Activated CD4-positive, alpha-beta T cell treated with anti-CD3 and anti-CD28 coated beads, Interleukin-2, Interleukin-4, amounts not matched to agents 100 ng/mL and 50 ng/mL, durations not matched to agents 16 hours and 8 hours (primary cell): Measurements from ENCODE around the gene ZNF691.
"Not testable (repeated sequence)": the region's sequence is repeated elsewhere in the genome, so short reads cannot be mapped to it uniquely, and the experiment has no call there.

ENCODE experiments used
- DNase-seq: peaks from one replicate; pipeline ENCODE4 v3.0.0-alpha.2; 2020; ENCODE audit warnings: low spot score

The ZNF691 gene

DNA sequence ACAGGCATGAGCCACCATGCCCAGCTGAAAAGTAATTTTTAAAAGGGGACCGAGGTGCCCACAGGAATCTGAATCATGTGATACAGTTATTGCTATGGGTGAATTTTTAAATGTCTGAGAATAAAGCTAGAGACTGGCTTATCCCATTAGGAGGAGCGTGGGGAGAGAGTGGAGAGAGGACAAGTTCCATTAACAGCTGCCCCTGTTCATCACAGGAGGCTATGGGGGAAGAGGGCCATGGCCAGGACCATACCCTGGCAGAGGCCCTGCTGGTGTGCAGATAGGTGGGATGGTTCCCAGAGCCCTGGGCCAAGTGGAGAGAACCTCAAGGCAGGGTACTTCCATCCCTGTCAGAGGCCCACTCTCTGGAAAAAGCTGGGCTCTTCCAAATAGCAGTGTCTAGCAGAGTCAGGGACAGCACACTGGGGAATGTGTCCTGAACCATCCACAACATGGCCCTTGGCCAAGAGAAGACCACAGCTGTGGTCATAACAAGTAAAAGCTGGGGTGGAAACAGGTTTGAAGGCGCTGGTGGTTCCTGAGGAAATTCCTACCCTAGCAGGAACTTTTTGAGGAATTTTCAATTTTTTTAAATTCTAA lies 13.7 kb upstream of the ZNF691 start:
- no peak for DNase-seq

DNA sequence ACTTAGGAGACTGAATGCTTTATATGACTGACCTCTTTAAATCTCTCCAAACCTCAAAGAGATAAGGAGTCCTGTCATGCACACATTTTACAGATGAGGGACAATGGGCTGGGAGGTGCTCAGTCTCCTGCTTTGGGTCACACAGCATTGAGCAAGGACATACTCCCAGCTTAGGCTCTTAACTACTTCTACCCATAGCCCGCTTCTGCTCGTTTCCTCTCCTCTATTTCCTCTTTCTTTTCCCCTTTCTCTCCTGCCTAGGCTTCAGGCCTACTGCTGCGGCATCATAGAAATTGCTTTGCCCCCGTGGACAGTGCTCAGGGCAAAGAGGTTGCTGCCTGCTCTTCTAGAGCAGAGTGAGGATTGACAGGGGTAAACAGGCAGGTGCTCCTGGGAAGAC lies 12.4 kb upstream of the ZNF691 start:
- DNase-seq = no peak

DNA sequence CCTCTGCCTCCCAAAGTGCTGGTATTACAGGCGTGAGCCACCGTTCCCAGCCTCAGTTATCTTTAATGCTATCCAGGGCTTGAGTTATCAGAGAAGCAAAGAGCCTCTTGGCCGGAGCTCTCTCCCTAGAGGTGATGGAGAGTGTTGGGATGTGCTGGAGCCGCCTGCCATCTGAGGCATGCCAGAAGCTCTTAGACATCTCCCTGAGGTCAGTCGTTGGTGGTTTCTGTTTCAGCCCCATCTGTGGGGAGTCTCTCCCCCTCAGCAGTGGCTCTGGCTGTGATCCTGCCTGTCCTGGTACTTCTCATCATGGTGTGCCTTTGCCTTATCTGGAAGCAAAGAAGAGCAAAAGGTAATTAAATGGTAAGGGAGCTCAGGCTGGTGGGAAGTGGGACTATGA lies 11.6 kb upstream of the ZNF691 start:
- no peak for DNase-seq

DNA sequence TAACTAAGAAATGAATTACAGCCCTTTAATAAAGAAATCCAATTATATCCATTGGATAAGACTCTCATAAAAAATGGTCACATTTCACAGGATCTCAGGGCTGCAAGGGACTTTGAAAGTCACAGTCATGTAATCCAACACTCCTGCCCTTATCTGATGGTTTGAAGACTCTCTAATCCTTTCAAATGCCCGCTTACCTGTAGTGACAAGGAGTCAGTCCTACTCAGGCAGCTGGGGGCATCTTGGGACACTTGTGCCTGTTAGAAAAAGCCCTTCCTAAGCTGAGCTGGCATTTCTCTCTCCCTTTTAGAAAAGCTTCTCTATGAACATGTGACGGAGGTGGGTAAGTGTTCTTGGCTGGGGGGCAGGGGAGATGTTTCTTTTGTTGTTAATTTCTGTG lies 11.0 kb upstream of the ZNF691 start:
- no peak for DNase-seq

DNA sequence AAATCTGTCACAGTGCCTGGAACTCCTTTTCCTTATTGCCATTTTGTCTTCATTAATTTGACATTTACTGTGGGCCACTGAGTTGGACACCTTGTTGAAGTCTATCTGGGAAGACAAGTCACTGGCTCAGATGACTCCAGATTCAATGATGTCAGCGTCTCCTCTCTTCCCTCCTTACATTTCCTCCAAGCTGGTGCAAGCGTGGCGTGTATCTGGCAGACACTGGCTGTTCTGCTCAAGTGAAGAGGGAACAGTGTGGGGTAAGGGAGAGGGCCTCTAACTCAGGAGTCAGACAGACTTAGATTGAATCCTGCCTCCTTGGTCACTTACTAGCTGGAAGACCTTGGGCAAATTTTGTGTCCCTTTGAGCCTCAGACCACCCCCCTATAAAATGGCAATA lies 8.7 kb upstream of the ZNF691 start:
- no peak for DNase-seq

DNA sequence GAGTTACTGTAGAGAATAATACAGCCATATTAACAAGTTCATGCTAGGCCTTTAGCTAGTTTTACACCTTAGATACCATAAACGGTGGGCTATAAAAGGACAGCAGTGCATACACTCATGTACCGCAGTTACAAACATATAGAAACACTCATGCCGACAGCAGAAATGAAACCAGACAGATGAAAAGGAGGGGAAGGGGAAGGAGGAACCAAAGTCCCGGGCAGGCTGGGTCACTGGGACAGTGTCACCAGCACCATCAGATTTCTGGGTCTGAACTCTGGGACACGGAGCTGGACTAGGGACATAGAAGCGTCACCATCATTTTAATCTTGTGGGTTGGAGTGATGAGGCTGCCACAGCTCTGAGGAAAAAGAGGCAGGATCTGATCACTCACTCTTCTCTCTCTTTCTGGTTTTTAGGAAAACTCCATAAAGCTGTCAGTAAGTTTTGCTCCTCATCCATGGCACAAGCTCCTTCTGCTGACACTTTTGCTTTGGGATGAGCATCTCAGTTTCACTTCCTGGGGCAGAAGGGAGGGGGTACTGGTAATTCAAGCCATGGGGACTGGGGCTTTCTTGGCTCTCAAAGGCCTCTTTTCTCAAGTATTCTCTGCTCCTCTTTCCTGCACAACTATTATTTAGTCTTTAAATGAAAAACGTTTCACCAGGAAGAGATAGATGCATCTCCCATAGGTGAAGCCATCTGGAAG lies 7.8 kb upstream of the ZNF691 start:
- DNase-seq = no peak

DNA sequence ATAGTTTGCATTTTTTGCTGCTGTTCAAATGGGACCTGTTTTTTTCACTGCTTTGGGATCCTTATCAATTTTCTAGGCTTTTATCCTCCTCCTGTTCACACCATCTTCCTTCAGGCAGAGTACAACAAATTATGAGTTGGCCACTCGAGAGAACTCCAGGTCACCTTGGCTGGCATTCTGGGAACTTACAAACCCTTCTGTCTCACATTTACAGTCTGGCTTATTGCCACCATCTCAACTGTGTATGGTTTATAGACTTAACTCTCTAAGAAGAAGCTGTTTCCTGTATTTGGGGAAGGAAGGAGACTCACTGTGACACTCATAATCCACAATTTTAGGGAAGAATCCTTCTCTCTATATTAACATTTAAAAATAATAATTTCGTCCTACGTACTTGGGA lies 5.4 kb upstream of the ZNF691 start:
- DNase-seq = no peak

DNA sequence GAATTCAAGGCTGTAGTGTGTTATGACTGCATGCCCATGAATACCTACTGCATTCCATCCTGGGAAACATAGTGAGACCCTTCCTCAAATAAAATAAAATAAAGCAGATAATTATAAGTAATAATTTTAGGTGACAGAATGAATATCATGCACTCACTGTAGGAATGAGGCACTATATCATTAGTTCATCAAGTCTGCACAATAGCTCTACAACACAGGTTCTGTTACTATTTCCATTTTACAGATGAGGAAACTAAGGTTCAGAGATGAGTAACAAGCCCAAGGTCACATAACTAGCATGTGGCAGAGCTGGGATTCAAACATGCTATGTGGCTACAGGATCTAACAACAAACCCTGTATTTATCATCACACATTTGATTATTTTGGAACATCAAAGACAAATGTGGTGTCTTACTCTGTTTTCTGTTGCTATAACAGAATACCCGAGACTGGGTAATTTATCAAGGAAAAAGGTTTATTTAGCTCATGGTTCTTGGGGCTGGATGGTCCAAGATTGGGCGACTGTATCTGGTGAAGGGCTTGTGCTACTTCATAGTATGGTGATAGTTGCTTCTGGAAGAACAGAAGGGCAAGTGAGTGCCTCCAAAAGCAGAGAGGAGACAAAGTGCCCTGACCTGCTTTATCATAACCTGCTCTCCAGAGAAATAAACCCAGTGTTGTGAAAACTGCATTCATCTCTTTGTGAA lies 4.8 kb upstream of the ZNF691 start:
- DNase-seq = no peak

DNA sequence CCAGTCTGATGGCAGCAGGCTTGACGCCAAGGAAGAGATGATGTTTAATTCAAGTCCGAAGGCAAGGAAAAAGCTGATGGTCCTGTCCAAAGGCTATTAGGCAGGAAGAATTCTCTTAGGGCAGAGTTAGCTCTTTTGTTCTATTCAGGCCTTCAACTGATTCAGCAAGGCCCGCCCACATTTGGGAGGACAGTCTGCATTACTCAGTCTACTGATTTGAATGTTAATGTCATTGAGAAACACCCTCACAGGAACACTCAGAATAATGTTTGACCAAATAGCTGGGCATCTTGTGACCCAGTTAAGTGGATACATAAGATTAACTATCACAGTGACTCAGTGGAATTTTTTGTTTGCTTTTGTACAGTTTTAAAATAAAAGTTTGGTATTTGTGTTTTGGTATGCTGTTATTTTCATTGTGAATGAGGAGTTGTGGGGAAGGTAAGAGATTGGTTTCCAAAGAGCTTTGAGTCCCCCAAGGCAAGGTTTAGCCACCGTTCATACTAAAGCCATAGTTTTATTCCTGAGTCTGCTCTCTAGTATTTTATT lies 1.7 kb upstream of the ZNF691 start:
- peak; percentile 17 for DNase-seq

DNA sequence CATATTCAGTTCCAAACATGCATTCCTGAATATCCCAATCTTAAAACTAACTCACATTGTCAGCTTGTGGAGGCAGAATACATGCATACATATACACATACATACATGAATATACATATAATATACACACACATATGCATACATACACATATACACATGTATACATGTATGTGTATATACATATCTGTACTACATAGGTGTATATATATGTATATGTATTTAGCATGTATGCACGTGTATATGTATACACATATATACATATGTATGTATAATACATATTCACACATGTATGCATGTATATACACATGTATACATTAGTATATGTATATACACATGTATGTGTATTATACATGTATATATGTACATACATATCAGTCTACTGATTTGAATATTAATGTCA lies 1.2 kb upstream of the ZNF691 start:
- DNase-seq = no peak

DNA sequence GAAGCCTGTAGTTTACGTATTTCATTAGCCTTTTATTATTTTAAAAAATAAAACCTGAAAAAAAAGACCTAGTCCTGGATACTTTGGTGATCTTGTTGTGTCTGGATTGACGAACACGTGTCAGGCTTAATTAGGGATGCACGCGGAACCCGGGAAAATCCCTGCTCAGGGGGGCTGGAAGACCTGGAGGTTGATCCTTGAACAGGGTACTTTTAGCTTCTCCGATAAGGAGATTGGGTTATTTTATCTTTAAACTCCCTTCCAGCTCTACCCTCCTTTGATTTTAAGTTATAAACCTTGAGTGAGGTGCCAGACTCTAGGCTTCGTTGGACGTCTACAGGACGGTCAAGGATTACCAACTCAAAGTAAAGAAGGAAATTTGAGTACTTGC lies 552 bp upstream of the ZNF691 start:
- DNase-seq = no peak

DNA sequence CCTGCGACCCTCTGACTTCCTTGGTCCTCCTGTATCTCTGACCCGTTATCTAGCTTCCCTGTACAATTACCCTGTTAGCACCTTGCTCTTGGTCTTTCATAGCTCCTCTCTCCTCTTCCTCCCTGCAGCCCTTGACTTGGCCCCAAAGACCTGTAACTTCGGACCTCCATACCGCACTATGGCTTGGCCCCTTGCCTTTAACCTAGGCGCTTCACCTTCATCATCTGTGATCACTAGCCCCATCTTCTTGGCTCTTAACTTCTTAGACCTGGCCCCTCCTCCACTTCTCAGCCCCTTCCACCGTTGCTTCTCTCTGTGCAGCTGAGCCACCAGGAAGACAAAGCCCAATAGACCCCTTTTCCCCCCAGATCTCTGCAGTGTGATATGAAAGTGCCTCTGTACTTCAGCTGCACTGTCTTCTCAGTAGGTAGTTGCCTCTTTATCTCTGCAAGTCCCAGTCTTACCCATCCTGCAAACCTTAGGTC lies 740 bp downstream of the ZNF691 start:
- peak; percentile 15 for DNase-seq

DNA sequence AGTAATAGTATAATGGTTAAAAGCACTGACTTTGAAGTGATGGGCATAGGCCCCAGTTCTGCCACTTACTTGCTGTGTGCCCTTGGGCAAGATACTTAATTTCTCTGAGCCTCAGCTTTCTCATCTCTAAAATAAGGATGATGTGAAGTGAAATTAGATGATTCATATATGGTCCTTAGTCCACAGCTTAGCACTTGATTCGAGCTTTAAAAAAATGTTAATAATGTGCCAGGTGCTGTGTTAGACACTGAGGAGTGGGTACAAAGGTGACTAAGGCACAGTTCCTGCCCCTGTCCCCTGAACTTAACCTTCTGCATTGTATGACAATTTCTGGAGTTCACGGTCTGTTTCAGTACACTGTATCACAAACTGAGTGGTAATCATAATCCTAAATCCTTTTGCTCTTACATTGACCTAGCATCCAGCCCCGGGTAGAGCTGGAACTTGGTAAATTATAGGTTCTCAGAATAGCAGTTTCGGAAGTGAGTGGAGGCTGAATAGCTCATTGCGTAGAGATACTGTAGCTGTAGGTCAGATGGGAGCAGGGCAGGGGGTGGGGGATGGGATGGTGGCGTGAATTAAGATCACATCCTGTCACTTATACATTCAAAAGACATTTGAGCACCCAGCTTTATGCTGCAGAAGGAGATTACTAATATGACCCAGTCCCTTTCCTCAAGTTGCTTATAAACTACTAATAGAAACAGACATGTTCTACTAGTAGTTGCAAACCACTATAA lies 1.5 kb downstream of the ZNF691 start:
- DNase-seq = peak; percentile 71

DNA sequence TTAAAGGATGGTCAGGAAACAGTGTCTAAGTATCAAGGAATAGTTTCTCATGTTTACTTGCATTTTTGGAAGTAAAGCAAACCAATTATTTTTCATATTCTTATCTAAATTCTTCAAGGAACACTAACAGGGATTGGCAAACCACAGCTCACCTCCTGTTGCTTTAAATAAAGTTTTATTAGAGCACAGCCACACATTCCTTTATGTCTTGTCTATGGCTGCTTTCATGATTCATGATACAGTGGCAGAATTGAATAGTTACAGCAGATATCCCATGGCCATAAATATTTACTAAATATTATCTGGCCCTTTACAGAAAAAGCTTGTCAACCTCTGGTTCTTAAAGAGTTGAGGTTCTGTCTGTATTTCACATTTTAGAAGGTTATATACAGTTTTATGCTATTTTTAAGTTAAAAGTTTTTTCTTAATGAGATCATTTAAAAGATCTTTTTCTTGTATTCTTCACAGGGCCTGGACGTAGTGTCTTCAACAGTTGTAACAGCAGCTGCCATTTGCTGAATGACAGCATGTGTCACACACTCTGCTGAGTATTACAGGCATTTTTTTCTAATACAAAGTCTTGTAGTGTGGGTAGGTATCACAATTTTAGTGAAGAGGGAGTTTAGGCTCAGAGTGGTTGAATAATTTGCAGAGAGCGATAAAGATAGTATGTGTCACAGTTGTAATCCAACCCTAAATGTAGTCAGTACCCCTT lies 2.6 kb downstream of the ZNF691 start:
- no peak for DNase-seq

DNA sequence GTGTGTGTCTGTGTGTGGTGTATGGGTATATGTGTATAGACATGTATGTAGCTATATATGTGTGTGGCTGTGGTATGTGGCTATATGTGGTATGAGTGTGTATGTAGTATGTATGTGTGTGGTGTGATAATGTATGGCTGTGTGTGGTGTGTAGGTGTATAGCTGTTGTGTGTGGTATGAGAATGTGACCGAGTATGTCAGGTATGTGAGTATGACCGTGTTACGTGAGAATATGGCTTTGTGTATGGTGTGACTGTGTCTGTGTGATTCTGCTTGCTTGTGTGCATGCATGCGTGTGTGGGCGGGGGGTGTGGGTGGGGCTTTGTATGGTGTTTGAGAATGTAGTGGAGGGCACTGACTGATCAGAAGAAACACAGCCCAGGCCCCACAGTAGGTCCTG lies 3.5 kb downstream of the ZNF691 start:
- DNase-seq = no peak

DNA sequence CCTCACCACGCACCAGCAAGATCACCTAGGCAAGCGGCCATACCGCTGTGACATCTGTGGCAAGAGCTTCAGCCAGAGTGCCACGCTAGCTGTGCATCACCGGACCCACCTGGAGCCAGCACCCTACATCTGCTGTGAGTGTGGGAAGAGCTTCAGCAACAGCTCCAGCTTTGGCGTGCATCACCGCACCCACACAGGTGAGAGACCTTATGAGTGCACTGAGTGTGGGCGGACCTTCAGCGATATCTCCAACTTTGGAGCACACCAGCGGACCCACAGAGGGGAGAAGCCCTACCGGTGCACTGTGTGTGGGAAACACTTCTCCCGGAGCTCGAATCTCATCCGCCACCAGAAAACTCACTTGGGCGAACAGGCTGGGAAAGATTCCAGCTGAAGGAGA lies 5.0 kb downstream of the ZNF691 start:
- no peak for DNase-seq

DNA sequence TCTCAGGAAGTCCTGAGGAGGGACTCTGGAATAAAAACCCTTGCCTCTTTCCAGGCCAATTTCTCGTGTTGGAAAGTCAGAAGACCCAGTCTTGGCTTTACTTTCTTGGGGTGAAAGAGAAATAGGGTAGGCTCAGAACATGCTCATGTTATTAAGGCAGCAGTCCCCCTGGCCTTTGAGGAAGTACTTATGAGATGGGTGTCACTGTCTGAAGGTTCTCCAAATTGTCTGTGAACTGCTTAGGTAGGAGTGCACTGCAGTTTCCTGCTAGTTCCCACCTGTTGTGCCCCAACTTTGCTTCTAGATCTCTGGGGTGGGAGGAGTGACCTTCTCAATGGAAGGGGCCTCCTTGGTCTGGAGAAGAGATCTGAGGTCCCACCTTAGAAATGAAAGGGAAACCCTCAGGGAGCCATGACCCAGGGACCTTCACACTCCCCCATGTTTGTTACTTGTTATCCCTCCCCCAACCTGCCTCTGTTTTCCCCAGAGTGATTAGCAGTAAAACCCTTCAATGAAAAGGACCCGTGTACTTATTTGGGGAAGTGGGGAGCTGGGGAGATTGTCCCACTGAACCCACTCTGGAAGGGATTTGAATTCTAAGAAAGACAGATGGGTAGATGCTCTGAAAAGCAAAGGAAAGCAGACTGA lies 5.7 kb downstream of the ZNF691 start:
- DNase-seq = no peak

DNA sequence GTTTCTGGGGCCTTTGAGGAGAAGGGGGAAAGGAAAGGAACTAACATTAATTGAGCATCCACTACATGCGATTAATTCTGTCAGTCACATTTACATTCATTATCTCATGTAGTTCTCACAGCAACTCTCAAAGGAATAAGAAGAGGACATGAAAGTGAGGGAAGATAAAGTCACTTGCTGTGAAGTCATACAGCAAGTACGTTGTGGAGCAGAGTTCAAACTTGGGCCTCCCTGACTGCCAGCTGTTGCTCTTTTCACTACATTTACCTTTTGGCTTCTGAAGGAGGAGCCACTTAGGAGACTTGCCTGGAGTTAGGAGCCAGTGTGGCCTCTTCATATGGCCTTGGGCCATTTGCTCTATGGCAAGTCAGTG lies 6.2 kb downstream of the ZNF691 start:
- no peak for DNase-seq

DNA sequence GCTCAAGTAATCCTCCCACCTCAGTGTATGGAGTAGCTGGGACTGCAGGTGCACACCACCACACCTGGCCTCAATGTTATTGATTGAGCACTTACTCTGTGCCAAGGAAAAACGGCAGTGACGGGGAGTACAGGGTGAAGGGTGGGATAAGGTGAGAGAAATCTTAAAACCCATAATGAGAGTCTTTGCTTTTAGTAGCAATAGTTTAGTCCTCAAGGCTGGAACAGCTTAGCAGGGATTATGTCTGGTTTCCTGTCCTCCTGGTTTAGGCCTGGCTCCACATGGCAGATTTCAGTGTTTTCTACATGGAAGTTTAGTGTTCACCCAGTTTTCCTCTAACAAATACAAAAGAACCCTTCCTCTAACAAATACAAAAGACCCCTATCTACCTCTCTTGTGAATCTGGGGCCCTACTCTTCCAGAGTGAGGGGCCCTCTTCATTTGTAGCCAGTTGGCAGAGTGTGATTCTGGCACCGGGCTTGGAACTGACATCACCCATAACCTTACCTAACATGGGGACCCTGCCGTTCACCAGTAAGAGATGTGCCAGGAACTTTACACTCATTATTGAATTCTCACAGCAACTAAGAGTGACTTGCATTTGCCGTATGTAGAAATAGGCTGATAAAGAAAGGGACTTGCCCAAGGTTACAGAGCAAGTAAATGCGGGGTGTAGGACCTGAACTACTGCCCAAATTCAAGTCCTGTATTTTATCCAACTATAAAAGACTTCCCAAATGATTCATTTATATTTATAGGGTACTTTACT lies 6.9 kb downstream of the ZNF691 start:
- no peak for DNase-seq

DNA sequence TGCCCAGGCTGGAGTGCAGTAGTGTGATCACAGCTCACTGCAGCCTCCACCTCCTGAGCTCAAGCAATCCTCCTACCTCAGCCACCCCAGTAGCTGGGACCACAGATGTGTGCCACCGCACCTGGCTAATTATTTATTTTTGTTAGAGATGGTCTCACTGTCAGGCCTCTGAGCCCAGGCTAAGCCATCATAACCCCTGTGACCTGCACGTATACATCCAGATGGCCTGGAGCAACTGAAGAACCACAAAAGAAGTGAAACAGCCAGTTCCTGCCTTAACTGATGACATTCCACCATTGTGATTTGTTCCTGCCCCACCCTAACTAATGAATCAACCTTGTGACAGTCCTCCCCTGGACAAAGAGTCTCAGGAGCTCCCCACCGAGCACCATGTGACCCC lies 10.1 kb downstream of the ZNF691 start:
- not testable (repeated sequence) for DNase-seq

DNA sequence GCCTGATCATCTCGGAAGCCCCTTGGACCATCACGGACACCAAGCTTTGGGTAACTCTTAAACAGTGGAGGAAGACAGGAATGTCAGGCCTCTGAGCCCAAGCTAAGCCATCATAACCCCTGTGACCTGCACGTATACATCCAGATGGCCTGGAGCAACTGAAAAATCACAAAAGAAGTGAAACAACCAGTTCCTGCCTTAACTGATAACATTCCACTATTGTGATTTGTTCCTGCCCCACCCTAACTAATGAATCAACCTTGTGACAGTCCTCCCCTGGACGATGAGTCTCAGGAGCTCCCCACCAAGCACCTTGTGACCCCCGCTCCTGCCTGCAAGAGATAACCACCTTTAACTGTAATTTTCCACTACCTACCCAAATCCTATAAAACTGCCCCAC lies 13.0 kb downstream of the ZNF691 start:
- not testable (repeated sequence) for DNase-seq
